GM18858 (cell line): ENCODE data around the gene GNA12.
A peak's percentile ranks its signal among the peaks of the same experiment; 100 is the strongest.

Experiments
- ATAC-seq: cut with Tn5 transposase; IDR thresholded peaks from one replicate; pipeline ENCODE4 v1.9.1; 2021; ENCODE audit not compliant: unreplicated experiment

GNA12 gene

DNA sequence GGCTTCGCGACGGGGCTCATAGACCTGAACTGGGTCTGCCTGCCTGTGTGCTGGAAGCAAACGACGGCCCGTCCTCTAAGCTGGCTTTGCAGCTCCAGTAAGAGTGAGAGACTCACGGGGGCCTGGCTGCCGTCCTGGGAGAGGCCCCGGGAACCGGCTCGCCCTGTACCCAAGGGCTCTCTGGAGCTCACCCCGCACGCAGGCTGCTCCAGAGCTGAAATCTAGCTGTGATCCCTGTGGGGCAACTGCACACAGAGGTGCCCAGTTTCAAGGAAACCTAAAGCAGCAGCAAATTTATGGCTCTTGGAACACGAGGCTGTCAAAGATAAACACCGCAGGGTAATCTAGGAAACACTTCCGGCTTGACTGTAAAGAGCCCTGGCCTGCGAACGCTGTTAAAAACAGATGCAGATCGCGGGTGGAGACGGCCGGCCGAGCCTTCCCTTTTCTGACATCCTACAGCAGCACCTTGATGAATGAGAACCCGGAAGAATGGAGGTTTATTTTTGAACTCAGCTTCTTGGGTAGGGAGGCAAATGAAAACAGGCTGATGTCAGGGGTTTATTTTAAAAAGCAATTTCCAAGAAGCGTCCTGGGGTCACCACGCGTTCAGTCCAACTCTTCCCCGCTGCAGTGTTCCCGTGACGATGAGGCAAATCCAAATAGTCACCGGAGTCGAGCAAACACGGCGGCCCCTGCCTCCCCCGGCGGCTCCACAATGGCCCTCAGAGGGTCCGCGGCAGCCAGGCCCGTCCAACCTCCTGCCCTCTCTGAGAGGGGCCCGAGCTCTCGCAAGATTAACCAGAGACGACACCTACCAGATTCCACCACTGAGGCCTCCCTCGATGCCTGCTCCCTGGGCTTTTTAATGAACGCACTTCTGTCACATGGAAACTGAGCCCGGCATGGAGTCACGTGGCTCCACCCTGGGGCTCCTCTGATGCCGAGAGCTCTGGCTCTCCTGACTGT, 126.5 kb downstream of the GNA12 start:
- ATAC-seq = no peak

DNA sequence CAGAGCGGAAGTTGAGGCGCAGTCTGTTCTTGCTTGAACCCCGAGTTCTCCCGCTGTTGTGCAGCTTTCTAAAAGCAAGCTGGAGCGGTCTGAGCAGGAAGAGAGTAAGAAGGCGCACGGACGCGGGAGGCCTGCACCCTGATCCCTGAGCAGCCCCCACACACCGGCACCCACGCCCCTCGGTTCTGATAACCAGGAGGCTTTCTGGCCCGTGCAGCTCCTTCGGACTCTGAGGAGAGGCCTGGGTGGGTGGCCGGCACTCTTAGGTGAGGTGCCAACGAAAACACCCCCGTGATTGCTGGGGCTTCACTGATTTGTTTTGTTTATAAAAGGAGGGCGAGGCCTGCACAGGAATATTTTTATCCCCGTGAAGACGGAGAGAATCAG, 127.2 kb downstream of the GNA12 start:
- no peak for ATAC-seq

DNA sequence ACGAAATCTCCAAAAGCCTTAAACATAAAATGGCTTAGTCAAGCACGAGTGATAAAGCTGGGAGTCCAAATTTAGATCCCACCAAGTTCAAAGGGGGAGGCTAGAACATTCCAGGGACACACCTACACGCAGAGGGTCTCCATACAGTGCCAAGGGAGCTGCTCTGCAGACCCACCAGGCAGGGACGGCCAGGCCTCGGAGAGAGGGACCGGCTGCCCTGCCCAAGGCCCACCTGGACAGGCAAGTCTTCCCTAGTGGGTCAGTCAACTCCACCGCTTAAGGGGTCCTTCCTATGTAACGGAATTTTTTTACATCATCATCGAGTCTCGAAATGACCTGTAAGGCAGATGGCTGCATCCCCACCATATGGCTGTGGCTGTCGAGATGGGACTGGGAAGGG, 127.6 kb downstream of the GNA12 start:
- no peak for ATAC-seq

DNA sequence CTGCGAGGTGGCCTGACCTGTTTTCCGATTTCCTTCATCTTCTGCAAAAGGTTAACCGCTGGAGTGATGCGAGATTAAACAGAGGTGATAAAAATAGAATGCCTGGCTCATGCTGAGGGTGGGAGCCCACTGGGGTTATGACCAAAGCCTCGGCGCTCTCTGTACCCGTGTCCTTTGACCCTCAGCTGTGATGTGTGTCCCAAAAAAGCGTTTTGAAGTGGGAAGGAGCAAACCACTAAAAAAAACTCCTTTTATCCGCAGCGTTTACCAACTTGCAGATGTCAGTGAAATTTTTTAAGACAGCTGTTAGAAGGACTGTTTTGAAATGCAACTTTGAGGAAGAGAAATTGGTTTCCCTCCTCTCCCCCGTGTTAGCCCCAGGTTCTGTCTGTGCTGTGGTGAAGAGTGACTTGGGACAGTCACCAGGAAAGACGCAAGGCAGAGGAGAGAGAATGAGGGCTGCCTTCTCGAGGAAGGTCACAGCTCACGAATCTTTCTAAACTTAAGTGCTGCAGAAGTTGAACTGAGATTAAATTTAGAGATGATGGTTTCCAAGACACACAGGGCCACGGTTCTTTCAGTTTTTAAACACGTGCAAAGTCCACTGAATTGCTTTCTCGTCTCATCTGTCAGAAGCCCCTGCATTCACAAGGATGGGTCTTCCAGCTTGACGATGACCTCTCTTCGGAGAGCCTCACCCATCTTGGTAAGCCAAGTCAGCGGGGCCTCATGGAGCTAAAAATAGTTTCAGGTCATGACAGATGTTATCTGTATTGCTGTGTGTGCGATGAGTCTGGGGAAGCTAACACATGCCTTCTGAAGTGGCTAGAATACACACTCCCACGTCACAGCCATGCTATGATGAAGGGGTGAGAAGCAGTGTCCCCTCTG, 128.5 kb downstream of the GNA12 start:
- peak; percentile 30 for ATAC-seq

DNA sequence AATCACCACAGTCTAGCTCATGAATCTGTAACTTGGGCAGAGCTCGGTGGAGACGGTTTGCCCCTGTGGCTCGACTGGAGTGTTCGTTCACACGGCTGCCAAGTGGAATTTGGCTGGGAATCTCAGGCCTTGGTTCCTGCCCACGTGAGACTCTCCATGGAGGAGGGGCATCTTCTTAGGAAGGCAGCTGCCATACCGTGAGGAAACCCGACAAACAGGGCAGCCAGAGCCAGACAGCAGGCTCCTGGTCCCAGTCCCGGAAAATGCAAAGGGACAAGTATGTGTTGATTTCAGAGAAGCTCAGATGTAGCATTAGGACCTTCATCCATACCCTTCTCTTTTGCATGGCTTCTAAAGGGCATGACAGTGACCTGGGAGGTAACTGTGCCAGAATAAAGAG, 129.5 kb downstream of the GNA12 start:
- ATAC-seq = no peak

DNA sequence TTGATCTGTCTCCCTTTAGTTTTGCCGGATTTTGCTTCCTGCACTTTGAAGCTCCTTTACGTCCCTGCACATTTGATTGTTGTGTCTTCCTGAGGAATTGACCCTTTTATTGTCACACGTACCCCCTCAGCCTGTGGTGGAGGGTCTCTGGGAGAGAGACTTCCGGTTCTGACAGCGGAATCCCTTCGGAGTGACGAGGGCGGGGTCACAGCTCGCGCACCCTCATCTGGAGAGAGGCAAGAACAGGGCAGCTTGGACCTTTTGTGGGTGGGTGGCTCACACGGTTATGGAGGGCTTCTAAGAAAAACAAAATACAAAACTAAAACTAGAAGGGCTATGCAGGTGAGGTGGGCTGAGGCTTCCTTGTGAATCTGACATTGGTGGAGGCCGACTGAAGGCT, 130.1 kb downstream of the GNA12 start:
- no peak for ATAC-seq

DNA sequence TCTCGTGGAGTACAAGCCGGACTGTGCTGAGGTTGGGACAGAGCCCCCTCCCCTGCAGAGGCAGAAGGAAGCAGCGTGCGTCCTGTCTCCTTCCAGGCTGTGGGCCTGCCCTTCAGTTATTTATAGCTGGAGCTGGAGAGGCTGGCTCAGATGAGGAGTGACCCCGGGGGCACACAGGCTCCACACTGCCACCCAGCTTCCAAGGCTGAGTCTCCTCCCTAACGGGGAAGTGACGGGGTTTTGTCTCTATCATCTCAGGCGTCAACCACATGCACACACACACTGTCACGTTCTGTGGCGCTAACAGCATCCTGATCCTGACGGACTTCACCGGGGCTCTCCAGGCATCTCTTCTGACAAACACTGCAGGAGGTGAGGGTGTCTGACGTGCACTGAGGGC, 130.7 kb downstream of the GNA12 start:
- ATAC-seq = no peak

DNA sequence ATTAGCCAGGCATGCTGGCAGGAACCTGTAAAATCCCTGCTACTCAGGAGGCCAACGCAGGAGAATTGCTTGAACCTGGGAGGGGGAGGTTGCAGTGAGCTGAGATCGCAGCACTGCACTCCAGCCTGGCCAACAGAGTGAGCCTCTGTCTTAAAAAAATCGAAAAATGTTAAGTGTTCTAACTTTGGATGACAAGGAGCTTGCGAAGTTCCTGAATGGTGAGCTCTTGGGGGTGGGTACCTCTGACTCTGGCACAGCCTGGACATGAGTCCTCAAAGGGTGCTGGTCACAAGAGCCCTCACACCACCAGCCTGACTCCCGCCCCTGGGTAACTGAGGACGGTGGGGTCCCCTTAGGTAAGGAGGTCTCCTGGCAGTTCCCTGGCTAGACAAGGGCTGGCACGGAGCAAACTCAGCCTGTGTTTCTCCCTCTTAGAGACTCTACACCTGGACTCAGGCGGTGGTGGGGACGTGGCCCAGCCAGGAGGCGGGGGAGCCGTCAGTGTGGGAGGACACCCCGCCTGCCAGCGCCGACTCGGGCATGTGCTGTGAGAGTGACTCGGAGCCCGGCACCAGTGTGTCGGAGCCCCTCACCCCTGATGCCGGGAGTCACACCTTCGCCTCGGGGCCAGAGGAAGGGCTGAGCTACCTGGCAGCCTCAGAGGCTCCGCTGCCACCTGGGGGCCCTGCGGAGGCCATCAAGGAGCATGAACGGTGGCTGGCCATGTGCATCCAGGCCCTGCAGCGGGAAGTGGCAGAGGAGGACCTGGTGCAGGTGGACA, 132.0 kb downstream of the GNA12 start:
- ATAC-seq = no peak

DNA sequence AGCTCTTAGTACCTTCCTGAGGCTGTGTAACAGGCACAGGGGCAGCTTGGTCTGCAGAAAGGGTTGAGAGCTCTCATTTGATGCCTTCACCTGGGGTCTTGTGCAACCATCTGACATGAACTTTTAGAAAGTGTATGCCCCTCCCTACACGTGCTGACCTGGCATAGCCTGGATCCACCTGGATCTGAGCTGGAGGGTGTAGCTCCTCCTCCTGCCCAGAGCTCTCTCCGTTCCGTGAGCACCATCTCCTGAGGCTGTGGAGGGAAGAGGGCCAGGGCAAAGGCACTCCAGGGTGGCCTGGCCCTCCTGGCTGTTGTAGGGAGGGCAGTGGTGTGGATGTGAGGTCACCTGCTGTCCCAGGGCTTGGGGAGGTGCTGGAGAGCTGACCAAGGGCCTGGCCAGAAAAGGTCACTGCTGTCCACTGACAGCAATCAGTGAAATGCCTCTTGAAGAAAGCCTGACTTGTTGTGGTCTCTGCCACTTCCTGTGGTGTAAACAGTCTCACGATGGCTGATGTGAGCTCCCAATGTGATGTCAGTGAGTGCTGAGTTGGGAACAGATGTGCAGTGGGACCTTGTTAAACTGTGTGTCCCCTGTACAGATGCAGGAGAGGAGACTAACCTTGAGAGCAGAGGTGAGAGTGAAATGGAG, 133.1 kb downstream of the GNA12 start:
- ATAC-seq = peak; percentile 32

DNA sequence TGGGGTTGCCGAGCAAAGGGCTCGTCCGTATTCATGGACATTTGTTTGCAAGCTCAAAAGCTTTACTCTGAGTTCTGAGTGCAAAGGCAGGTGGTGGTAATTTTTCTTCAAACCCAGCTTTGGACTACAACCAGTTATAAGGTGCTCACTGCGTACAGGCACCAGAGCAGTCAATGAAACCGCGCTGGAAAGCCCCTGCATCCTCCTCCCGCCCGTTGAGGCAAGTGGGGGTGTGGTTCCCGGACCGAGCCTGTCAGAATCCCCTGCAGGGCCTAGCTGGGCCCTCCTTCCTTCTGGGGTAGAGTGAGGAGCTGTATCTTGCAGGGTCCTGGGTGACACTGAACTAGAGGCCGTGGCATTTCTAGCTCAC, 133.8 kb downstream of the GNA12 start:
- no peak for ATAC-seq

DNA sequence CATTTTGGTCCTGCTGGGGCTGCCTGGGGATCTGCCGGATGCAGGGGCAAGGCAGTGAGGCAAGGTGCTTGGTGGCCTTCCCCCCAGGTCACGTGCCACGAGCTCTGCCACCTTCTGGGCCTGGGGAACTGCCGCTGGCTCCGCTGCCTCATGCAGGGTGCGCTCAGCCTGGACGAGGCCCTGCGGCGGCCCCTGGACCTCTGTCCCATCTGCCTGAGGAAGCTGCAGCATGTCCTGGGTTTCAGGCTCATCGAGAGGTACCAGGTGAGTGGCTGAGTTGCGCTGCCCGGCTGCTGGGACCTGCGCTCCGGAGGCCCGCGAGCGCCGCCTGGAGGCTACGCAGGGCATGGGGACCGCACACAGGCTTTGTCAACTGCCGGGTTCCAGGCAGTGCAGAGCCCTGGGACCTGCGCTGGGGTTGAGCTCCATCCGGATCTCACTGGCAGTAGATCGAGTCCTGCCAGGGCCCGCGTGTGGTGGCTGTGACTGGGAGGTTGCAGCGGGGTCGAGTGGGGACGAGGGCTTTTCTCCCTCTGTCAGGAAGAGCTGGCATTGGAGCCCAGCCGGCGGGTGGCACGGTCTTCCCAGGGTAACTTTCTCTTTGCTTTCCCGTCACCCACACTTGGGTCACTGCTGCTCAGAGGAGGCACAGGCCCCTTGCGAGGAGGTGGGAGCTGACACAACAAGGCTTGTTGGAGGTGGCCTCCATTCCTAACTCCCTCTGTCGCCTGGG, 134.4 kb downstream of the GNA12 start:
- peak; percentile 74 for ATAC-seq

DNA sequence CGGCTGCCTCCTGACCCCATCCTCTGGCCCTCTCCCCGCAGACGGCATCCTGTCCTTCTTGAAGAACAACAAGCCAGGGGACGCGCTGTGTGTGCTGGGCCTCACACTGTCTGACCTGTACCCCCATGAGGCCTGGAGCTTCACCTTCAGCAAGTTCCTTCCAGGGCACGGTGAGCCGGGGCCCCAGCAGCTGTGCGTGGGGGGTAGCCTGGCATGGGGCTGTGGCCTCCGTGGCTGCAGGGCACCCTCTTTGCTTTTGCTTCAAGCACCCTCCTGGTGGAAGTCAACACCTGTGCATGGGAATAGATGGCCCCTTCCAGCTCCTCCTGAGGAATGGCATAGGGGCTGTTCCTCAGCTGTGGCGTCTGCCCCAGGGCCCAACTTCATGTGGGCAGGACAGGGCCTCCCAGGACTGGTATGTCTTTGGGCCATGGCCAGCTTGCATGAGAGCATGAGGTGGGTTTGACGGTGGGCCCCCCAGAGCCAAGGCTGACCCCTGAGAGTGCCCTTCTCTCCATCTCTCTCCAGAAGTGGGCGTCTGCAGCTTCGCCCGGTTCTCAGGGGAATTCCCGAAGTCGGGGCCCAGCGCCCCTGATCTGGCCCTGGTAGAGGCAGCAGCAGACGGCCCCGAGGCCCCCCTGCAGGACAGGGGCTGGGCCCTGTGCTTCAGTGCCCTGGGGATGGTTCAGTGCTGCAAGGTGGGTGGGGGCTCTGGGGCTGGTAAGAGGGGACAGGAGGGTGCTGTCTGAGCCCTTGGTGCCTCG, 135.4 kb downstream of the GNA12 start:
- ATAC-seq = no peak

DNA sequence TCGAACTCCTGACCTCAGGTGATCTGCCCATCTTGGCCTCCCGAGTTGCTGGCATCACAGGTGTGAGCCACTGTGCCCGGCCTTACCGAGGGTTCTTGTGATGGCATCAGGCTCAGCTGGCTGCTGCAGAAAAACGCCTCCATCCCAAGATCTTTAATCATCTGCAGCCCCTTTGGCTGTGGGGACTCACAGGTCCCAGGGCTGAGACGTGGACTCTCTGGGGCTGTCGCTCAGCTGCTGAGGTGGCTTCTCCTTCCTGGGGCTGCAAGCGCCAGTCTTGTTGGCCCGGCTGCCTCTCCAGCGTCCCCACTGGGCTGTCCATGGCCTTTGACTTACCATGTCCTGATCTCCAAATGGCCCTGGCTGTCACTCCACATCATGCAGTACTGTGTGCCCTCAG, 136.1 kb downstream of the GNA12 start:
- ATAC-seq = no peak

DNA sequence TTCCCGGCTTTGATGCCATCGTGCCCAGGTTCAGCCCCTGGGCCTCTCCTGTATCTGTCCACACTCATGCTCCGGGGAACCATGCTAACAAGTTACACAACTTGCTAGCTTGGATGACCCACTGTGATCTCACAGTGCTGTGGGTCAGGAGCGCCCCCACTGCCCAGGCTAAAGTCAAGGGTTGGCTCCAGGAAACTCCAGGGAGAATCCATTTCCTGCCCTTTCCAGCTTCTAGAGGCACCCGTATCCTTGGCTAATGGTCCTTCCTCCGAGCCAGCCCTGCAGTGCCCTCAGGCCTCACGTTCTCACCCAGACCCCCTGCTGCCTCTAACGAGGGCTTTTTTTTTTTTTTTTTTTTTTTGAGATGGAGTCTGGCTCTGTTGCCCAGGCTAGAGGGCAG, 136.6 kb downstream of the GNA12 start:
- ATAC-seq = no peak

DNA sequence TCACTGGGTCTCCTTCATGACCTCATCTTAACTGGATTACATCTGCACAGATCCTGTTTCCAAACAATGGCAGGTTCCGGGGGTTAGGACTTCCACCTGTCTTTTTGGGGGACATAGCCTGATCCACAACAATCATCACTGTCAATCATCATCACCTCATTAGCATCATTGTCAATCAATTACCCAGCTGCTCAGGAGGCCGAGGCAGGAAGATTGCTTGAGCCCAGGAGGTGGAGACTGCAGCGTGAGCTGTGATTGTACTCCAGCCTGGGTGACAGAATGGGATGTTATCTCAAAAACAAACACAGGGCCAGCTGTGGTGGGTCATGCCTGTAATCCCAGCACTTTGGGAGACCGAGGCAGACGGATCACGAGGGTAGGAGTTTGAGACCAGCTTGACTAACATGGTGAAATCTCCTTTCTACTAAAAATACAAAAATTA, 137.4 kb downstream of the GNA12 start:
- ATAC-seq = no peak

DNA sequence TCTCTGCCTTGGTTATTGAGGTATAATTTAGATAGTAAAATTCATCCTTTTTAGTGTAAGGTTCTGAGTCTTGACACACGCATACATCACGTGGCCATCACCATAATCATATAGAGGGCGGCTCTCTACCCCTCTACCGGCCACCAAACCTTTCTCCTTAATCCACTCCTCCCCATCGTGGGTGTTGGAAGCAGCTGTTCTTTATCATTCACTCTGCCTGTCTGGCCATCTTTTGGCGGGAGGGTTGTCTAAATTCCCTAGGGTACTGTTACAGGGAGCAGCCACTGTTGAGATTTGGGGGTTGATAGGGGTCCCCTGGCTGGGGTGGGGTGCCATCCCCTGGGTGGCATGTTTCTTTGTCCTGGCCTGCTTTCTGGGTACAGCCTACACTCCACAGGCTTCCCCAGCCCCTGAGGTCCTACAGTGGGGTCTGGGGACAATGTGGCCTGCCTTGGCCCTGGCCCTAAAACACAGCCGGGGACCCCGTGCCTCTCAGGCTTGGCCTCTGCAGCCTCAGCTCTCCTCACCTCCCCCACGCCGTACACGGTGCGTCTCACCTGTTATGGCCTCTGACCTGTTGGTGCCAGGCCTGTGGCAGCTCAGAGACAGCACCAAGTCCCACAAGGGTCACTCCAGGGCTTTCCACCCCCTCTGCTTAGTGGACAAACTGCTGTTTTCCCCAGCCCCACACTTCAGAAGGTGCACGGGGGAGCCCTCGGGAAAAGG, 138.6 kb downstream of the GNA12 start:
- no peak for ATAC-seq

DNA sequence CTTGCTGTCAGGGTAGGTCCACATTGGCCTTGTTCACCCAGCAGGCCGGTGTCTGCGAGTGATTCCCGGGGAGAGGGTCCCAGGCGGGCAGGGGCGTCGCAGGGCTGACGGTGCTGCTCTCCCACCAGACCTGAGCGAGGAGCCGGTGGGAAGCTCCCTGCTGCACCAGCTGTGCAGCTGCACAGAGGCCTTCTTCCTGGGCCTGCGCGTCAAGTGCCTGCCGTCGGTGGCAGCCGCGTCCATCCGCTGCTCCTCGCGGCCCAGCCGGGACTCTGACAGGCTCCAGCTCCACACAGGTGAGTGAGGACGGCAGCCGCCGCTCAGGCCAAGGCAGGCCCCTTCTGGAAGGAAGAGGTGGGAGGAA, 141.5 kb downstream of the GNA12 start:
- ATAC-seq = no peak

DNA sequence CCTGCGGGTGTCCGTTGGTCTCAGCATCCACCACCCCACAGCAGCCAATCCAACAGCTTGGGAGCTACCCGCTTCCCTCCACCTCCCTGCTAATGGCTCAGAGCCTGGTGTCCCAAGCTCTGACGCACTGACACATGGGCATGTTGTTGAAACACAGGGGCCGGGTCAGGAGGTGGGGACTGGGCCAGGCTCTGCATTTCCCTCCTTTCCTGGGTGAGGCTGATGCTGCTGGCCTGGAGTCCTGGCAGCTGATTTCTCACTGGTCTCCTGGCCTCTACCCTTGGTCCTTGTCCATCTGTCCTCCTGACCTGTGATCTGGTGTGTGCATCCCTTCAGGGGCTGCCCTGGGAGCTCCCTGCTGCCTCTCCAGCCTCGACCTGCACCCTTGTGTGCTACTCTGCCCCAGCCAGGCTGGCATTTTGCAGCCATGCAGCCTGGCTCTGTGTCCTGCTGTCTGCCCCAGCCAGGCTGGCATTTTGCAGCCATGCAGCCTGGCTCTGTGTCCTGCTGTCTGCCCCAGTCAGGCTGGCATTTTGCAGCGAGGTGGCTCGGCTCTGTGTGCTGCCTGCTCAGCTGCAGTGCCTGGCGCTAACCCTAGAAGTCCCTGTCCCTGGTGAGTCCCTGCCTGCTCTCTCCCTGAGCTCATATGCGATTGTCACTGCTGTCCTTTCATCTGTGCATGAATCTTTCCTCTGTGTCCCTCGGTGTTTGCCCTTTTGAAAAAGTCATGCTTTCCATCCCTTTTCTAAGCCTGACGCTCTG, 142.1 kb downstream of the GNA12 start:
- no peak for ATAC-seq
